Small intestine (tissue), 7 donors: ENCODE measurements around the gene CYP4F22. TPM values are rescaled to one million over a fixed set of nuclear protein-coding genes. Genes with fewer than 3 reads are reported as not detected.

ENCODE experiments used
- DNase-seq, 2 donors: peaks; one replicate each; pipeline versions ENCODE4 v3.0.0 to v3.0.0-alpha.2; 2013
- FAIRE-seq: peaks from 2 replicates; lab custom pipeline; 2012; peaks lifted over from hg19 to GRCh38; lab: Jason Lieb, UNC
- H3K27ac ChIP-seq, 3 donors: one replicate each; pipeline ENCODE4 v1.5.1; 2013; ENCODE audit warnings: low read length in 2 of 3, mild to moderate bottlenecking in 2 of 3, control low read depth in 1 of 3, inconsistent platforms in 1 of 3, low read depth in 1 of 3, moderate library complexity in 1 of 3
- H3K27me3 ChIP-seq, 3 donors: one replicate each; pipeline ENCODE4 v1.6.1; 2013; ENCODE audit warnings: low read length in 3 of 3, inconsistent platforms in 1 of 3; ENCODE audit not compliant: control insufficient read depth in 3 of 3, insufficient read depth in 3 of 3
- H3K36me3 ChIP-seq, 3 donors: one replicate each; pipeline ENCODE4 v1.6.1; 2013; ENCODE audit warnings: low read length in 3 of 3, inconsistent platforms in 1 of 3, low read depth in 1 of 3, mild to moderate bottlenecking in 1 of 3, moderate library complexity in 1 of 3; ENCODE audit not compliant: control insufficient read depth in 3 of 3, insufficient read depth in 2 of 3
- H3K4me1 ChIP-seq, 3 donors: one replicate each; pipeline ENCODE4 v1.6.1; 2013; ENCODE audit warnings: low read length in 2 of 3, inconsistent platforms in 1 of 3, low read depth in 1 of 3, mild to moderate bottlenecking in 1 of 3, moderate library complexity in 1 of 3; ENCODE audit not compliant: control insufficient read depth in 3 of 3, insufficient read depth in 2 of 3
- H3K4me3 ChIP-seq, 3 donors: one replicate each; pipeline ENCODE4 v1.5.1; 2013; ENCODE audit warnings: low read length in 3 of 3, control low read depth in 1 of 3, inconsistent platforms in 1 of 3, low read depth in 1 of 3, mild to moderate bottlenecking in 1 of 3, moderate library complexity in 1 of 3
- H3K9me3 ChIP-seq, 2 donors: one replicate each; pipeline ENCODE4 v1.6.1; 2013; ENCODE audit warnings: low read depth in 1 of 2, low read length in 1 of 2; ENCODE audit not compliant: control insufficient read depth in 2 of 2, insufficient read depth in 1 of 2
- WGBS, 3 donors: extraction: QIAGEN DNeasy Blood & Tissue Kit; methylation state at CpG; one replicate each; pipeline ENCODE4 v1.1.7; 2013; 5-methylcytosine and 5-hydroxymethylcytosine counted together
- polyA plus RNA-seq, 4 donors: library from polyadenylated mRNA; stranded (reverse) in 3 of 4; unstranded in 1 of 4; fragments of 200-250 nt in 3 of 4; fragments of 120-200 nt in 1 of 4; gene quantifications; one replicate each; pipeline versions ENCODE4 v1.2.1 to v1.2.3, GENCODE V29; 2013
- donor health status: healthy with polysubstance abuse.
- donor health status: control.
- donor health status: control.
- donor health status: Bipolar disorder and iron deficiency.
- donor health status: healthy.

Gene CYP4F22
- polyA plus RNA-seq, 4 donors = 0.09 to 0.15 TPM; not detected in 2

DNA sequence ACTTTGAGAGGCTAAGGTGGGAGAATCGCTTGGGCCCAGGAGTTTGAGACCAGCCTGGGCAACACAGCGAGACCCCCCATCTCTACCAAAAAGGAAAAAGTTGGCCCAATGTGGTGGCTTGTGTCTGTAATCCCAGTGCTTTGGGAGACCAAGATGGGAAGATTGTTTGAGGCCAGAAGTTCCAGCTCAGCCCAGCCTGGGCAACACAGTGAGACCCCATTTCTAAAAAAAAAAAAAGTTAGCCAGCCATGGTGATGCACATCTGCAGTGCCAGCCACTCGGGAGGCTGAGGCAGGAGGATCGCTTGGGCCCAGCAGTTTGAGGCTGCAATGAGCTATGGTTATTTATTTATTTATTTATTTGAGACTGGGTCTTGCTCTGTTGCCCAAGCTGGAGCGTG is 41.3 kb downstream of the CYP4F22 start:
- 93 to 97% (median 93%) methylated on average over 5 of the region's 5 CpGs for WGBS, 3 donors
- Histone ChIP-seq H3K9me3 (peaks cover 0 to 3% of the 10 kb centered on the region in 2 donors), H3K27ac (no peak overlapping the region), H3K4me3 (no peak overlapping the region), H3K36me3 (no peaks in the 10 kb centered on the region), H3K27me3 (peaks cover 0 to 30% (median 3%) of the 10 kb centered on the region in 3 donors), H3K4me1 (no peaks in the 10 kb centered on the region)
- FAIRE-seq = no peak
- no peak for DNase-seq

DNA sequence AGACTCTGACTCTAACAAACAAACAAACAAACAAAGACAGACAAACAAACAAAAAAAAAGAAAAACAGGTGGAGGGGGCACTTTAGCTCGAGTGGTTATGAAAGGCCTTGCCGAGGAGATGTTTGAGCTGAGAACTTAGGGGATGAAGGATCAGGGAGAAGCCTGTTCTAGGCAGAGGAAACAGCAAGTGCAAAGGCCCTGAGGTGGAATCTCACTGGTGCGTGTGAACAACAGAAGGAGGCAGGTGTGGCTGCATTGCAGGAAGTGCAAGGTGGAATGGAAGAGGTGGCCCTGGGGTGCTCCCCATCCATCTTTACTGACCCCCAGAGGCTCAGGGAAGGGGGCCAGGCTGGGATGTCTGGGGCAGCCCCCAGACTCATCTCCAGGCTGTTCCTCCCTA is 41.9 kb downstream of the CYP4F22 start:
- Histone ChIP-seq H3K36me3 (no peaks in the 10 kb centered on the region), H3K27ac (no peak overlapping the region), H3K27me3 (peaks cover 0 to 36% (median 3%) of the 10 kb centered on the region in 3 donors), H3K4me3 (no peak overlapping the region), H3K4me1 (no peaks in the 10 kb centered on the region), H3K9me3 (peaks cover 0 to 3% of the 10 kb centered on the region in 2 donors)
- WGBS, 3 donors = 68 to 80% (median 77%) methylated on average over 3 of the region's 3 CpGs
- DNase-seq = no peak
- FAIRE-seq = no peak

DNA sequence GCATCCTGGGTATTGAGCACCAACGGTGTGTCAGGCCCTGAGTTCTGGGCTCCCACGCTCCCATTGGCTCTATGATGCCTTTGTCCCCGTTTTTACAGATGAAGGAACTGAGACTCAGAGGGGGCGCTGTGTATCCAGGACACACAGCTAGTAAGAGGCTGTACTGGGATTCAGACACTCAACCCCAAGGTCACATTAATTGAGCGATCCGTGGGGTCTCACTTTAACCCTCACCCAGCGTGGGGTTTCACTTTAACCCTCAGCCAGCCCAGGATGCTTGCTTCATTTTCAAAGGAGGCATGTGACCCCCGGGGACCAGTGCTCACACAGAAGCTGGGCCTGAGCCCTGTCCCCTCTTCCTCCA is 42.6 kb downstream of the CYP4F22 start:
- FAIRE-seq (no peak), DNase-seq (no peak)
- Histone ChIP-seq H3K4me3 (peak overlapping the region in 2 of 3 donors; percentile 22 to 27), H3K9me3 (peaks cover 0 to 3% of the 10 kb centered on the region in 2 donors), H3K36me3 (no peaks in the 10 kb centered on the region), H3K27me3 (peaks cover 0 to 39% (median 3%) of the 10 kb centered on the region in 3 donors), H3K27ac (peak overlapping the region in 1 of 3 donors; percentile 64), H3K4me1 (peaks cover 0 to under 1% (median 0%) of the 10 kb centered on the region in 3 donors)
- 4 to 10% (median 5%) methylated on average over 8 of the region's 8 CpGs for WGBS, 3 donors

DNA sequence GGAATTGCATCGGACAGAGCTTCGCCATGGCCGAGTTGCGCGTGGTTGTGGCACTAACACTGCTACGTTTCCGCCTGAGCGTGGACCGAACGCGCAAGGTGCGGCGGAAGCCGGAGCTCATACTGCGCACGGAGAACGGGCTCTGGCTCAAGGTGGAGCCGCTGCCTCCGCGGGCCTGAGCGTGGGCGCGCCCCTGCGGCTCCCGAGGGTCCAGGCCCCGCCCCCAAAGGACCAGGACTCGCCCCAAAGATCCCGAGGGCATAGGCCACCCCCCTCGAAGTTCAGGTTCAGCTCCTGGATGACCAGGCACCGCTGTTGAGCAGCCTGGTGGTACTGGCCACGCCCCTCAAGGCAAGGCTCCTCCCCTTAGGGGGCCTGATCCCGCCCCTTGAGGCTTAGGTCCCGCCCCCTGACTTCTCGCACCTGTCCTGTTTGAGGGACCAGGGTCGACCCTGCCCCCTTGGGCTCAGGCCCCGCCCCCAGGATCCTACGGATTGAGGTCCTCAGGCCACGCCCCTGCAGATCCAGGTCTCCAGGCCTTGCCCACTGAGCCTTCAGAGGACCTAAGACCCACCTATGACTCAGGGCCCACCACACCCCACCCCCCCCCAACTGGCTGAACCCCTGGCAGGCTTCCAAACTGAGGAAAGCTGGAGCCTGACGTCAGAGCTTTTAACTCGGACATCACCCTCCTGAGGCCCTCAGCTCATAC is 43.1 kb downstream of the CYP4F22 start:
- peaks cover 0 to 6% (median 0%) of the 10 kb centered on the region in 3 donors for H3K4me1 ChIP-seq
- 6 to 7% (median 6%) methylated on average over 37 to 40 of the region's 40 CpGs for WGBS, 3 donors
- H3K27ac ChIP-seq = peak overlapping the region in 1 of 3 donors; percentile 64
- FAIRE-seq (no peak), DNase-seq (peak; percentile 17 to 21)
- peaks cover 0 to 3% of the 10 kb centered on the region in 2 donors for H3K9me3 ChIP-seq
- peaks cover 0 to 39% (median 3%) of the 10 kb centered on the region in 3 donors for H3K27me3 ChIP-seq
- peak overlapping the region in 2 of 3 donors; percentile 22 to 27 for H3K4me3 ChIP-seq
- no peaks in the 10 kb centered on the region for H3K36me3 ChIP-seq

DNA sequence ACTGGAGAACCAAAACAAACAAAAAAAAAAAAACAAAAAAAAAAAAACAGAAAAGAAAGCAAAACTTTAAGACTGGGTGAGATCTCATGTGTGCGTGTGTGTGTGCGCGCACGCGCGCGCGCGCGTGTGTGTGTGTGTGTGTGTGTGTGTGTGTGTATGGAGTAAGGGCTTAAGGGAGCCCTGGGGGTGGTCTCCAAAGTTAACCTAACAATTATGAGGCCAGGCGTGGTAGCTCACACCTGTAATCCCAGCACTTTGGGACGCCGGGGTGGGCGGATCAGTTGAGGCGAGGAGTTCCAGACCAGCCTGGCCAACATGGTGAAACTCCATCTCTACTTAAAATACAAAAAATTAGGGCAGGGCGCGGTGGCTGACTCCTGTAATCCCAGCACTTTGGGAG is 46.7 kb downstream of the CYP4F22 start:
- H3K4me3 ChIP-seq = no peak overlapping the region
- no peak for FAIRE-seq

DNA sequence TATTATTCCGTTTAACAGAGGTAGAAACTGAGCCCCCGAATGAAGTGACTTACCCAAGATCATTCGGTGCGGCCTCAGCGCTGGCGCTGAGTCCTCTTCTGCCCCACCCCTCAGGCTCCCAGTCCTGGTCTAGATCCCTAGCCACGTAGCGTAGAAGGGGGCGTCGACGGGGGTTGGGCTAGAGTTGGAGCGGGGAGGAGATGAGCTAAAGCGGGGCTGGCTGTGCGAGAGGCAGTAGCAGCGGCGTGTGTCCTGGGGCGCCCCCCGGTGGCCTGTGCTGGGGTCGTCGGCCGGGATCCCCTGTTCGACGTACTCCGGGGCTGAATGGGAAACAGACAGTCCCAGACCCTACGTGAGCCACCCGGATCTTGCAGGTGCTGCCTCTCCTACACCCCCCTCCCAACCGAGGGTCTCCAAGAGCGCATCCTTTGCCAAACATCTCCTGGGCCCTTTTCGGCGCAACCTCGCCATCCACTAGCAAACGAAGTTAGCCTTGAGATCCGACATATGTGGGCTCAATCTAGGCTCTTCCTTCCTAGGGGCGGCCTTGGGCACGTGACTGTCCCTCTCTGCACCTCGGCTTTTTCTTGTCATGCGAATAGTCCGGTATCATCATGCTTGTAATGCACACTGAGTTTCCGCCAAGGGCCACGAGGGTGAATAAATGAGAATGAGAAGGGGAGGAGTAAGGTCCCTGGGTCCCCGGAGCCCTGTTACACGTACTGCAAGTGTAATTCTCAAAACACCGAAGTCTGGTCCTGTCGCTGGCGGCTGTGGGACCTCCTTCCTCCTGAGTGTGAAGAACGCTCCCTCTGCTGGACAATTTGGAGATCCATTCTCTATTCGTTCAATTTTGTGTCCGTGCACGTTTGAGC is 47.7 kb downstream of the CYP4F22 start:
- DNase-seq = peak; percentile 84 to 86
- H3K36me3 ChIP-seq = no peaks in the 10 kb centered on the region
- peak overlapping the region in 2 of 3 donors; percentile 16 to 19 for H3K4me3 ChIP-seq
- peaks cover 0 to 3% of the 10 kb centered on the region in 2 donors for H3K9me3 ChIP-seq
- H3K27me3 ChIP-seq = peaks cover 0 to 28% (median 2%) of the 10 kb centered on the region in 3 donors
- FAIRE-seq = no peak
- WGBS, 3 donors = 1 to 2% (median 1%) methylated on average over 40 to 49 of the region's 49 CpGs
- H3K27ac ChIP-seq = no peak overlapping the region
- H3K4me1 ChIP-seq = peaks cover 0 to 7% (median 0%) of the 10 kb centered on the region in 3 donors

More for the DNA sequence above, 46.7 kb downstream of the CYP4F22 start:
- Histone ChIP-seq H3K4me1 (peaks cover 0 to 7% (median 0%) of the 10 kb centered on the region in 3 donors), H3K9me3 (peaks cover 0 to 3% of the 10 kb centered on the region in 2 donors), H3K27me3 (peaks cover 0 to 36% (median 3%) of the 10 kb centered on the region in 3 donors), H3K27ac (no peak overlapping the region), H3K36me3 (no peaks in the 10 kb centered on the region)
- 50 to 68% (median 51%) methylated on average over 17 of the region's 17 CpGs for WGBS, 3 donors
- DNase-seq = no peak

DNA sequence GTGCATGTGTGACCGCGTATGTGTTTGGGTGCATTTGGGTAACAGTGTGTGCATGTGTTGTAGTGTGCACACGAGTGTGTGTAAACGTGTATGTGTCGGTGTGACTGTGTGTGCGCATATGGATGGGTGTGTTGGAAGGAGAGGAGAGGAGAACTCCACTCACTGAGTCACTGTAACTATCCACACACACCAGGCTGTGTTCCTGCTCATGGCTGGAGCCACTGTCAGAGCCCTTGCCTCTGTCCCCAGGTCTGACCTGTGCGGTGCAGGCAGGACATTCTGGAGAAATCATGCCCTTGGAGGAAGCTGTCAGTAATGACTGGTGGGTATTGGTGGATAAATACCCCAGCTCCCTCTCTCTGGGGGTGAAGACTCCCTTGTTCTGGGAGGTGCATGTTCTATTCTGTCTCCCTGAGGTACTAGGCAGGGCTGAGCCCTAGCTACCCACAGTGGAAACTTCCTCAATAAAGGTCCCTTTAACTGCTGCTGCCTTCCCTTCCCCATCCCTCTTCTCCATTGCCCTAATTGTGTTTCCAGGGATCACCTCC is 48.4 kb downstream of the CYP4F22 start:
- FAIRE-seq = no peak
- no peaks in the 10 kb centered on the region for H3K9me3 ChIP-seq
- no peak overlapping the region for H3K27ac ChIP-seq
- H3K4me3 ChIP-seq = no peak overlapping the region
- no peaks in the 10 kb centered on the region for H3K36me3 ChIP-seq
- DNase-seq = no peak
- 3 to 4% (median 4%) methylated on average over 7 of the region's 7 CpGs for WGBS, 3 donors
- peaks cover 0 to 7% (median 0%) of the 10 kb centered on the region in 3 donors for H3K4me1 ChIP-seq
- peaks cover 0 to 23% (median 0%) of the 10 kb centered on the region in 3 donors for H3K27me3 ChIP-seq

DNA sequence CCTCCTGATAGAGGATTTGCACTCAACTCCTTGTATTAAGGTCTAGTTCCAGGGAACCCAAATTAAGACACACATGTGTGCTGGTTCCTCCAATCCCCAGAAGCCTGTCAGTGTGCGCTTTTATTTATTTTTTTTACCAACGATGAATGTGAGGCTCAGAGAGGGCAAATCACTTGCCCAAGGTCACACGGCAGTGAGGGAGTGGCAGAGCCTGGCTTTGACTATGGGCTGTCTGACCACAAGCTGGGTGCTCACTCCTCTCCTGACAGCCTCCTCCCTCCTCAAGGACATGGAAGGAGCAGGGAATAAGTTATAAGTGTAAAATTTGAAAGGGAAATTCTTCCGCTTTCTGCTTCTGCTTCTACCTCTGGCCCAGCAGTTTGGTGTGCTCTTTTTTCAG is 48.9 kb downstream of the CYP4F22 start:
- H3K4me3 ChIP-seq = no peak overlapping the region
- 68 to 83% (median 70%) methylated on average over 4 of the region's 4 CpGs for WGBS, 3 donors
- no peak for FAIRE-seq

More for the DNA sequence above, 48.9 kb downstream of the CYP4F22 start:
- no peak overlapping the region for H3K27ac ChIP-seq
- no peak for DNase-seq
- no peaks in the 10 kb centered on the region for H3K36me3 ChIP-seq
- no peaks in the 10 kb centered on the region for H3K9me3 ChIP-seq
- peaks cover 0 to 7% (median 0%) of the 10 kb centered on the region in 3 donors for H3K4me1 ChIP-seq
- H3K27me3 ChIP-seq = peaks cover 0 to 19% (median 0%) of the 10 kb centered on the region in 3 donors
